GM12878 (cell line): Measurements from ENCODE around the gene KRT80. TPM values are rescaled to one million over a fixed set of nuclear protein-coding genes. Genes with fewer than 3 reads are reported as not detected.

Experiments used
- ASH2L ChIP-seq: fragments of 300-600, 200-600 bp; sonication (generic); IDR thresholded peaks from 2 replicates; pipeline ENCODE4 v1.6.1; 2017; ENCODE audit warnings: low read depth, mild to moderate bottlenecking, borderline replicate concordance
- CHD1 ChIP-seq: IDR thresholded peaks from 2 replicates; pipeline ENCODE4 v1.6.1; 2012; ENCODE audit warnings: low read depth, low read length, improper control_type of control experiment
- HDGF ChIP-seq: fragments of 450-650 bp; IDR thresholded peaks from 2 replicates; pipeline ENCODE4 v1.6.1; 2016; ENCODE audit warnings: antibody characterized with exemption
- IKZF1 ChIP-seq: fragments of 450-650 bp; conservative IDR thresholded peaks from 2 replicates; pipeline ENCODE4 v1.6.1; 2017; ENCODE audit warnings: antibody characterized with exemption, mild to moderate bottlenecking
- NFIC ChIP-seq: IDR thresholded peaks from 2 replicates; pipeline ENCODE4 v1.6.1; 2012; ENCODE audit warnings: low read depth, mild to moderate bottlenecking, inconsistent platforms, low read length, moderate library complexity
- TCF3 ChIP-seq: IDR thresholded peaks from 2 replicates; pipeline ENCODE4 v1.6.1; 2012; ENCODE audit warnings: low read depth, mild to moderate bottlenecking, low read length, borderline replicate concordance; ENCODE audit not compliant: insufficient read depth
- YY1 ChIP-seq: IDR thresholded peaks from 2 replicates; pipeline ENCODE4 v1.6.1; 2011; ENCODE audit warnings: low read depth, mild to moderate bottlenecking, low read length
- ZNF384 ChIP-seq: IDR thresholded peaks from 2 replicates; pipeline ENCODE4 v1.6.1; 2012; ENCODE audit warnings: low read depth, mild to moderate bottlenecking, low read length, improper control_type of control experiment, borderline replicate concordance
- polyA plus RNA-seq, 11 experiments: library from polyadenylated mRNA; depleted of rRNA in 4 of 11; unstranded in 6 of 11; stranded (reverse) in 5 of 11; fragments of >200 nt; fragmentation: Nextera tagmentation in 4 of 11; fragmentation: Illumina TruSeq in 1 of 11; extraction: Ambion mirVana in 4 of 11; extraction: Trizol in 1 of 11; gene quantifications; 1 replicate in 1 of 11; 2 replicates in 10 of 11; pipeline versions ENCODE4 v1.2.1 to v1.2.3, GENCODE V29; 2011 to 2016; ENCODE audit warnings: inconsistent platforms in 2 of 11, missing spikeins in 2 of 11, low read depth in 1 of 11
- total RNA-seq, 4 experiments: library from RNA; depleted of rRNA in 3 of 4; stranded (reverse); fragments of >200 nt in 3 of 4; fragmentation: Illumina TruSeq in 1 of 4; extraction: Trizol in 1 of 4; gene quantifications; 2 replicates each; pipeline versions ENCODE4 v1.2.1 to v1.2.3, GENCODE V29; 2013 to 2021
- TF ChIP-seq, protein P1 (sequence below): fragments of 450-650 bp; IDR thresholded peaks from 2 replicates; pipeline ENCODE4 v1.6.1; 2017; ENCODE audit warnings: mild to moderate bottlenecking, moderate library complexity
- TF ChIP-seq, protein P2 (sequence below): fragments of 450-650 bp; IDR thresholded peaks from 2 replicates; pipeline ENCODE4 v1.6.1; 2014; ENCODE audit warnings: mild to moderate bottlenecking

Gene KRT80
- total and polyA plus RNA-seq, 10 of the 15 experiments (the other 5 are each of a cell fraction or from before 2014, with no cell fraction given) = 0.01 TPM; not detected in 9

DNA sequence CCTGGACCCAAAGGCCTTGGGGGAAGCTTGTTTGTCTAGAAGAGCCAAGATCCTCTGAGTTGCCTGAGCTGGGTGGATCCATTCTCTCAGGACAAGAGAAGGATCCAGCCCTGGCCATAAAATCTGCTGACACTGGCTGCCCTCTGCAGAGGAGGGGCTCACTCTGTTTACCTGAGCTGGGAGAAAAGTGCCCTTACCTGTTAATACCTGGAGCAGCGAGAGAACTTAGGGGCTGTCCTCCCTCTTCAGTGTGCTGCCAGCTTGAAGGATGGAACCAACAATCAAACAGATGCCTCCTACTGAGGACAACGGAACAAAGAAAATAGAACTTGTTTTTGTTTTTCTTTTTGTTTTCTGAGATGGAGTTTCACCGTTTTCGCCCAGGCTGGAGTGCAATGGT lies 33.9 kb upstream of the KRT80 start (continued):
- TF ChIP-seq, protein P1, sequence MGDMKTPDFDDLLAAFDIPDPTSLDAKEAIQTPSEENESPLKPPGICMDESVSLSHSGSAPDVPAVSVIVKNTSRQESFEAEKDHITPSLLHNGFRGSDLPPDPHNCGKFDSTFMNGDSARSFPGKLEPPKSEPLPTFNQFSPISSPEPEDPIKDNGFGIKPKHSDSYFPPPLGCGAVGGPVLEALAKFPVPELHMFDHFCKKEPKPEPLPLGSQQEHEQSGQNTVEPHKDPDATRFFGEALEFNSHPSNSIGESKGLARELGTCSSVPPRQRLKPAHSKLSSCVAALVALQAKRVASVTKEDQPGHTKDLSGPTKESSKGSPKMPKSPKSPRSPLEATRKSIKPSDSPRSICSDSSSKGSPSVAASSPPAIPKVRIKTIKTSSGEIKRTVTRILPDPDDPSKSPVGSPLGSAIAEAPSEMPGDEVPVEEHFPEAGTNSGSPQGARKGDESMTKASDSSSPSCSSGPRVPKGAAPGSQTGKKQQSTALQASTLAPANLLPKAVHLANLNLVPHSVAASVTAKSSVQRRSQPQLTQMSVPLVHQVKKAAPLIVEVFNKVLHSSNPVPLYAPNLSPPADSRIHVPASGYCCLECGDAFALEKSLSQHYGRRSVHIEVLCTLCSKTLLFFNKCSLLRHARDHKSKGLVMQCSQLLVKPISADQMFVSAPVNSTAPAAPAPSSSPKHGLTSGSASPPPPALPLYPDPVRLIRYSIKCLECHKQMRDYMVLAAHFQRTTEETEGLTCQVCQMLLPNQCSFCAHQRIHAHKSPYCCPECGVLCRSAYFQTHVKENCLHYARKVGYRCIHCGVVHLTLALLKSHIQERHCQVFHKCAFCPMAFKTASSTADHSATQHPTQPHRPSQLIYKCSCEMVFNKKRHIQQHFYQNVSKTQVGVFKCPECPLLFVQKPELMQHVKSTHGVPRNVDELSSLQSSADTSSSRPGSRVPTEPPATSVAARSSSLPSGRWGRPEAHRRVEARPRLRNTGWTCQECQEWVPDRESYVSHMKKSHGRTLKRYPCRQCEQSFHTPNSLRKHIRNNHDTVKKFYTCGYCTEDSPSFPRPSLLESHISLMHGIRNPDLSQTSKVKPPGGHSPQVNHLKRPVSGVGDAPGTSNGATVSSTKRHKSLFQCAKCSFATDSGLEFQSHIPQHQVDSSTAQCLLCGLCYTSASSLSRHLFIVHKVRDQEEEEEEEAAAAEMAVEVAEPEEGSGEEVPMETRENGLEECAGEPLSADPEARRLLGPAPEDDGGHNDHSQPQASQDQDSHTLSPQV = no peak
- TF ChIP-seq HDGF (no peak), ASH2L (no peak), TCF3 (no peak), NFIC (no peak), CHD1 (no peak), ZNF384 (no peak), YY1 (no peak), IKZF1 (no peak)
- TF ChIP-seq, protein P2, sequence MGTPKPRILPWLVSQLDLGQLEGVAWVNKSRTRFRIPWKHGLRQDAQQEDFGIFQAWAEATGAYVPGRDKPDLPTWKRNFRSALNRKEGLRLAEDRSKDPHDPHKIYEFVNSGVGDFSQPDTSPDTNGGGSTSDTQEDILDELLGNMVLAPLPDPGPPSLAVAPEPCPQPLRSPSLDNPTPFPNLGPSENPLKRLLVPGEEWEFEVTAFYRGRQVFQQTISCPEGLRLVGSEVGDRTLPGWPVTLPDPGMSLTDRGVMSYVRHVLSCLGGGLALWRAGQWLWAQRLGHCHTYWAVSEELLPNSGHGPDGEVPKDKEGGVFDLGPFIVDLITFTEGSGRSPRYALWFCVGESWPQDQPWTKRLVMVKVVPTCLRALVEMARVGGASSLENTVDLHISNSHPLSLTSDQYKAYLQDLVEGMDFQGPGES = no peak
